ENCODE results near the gene HSPA4. TPM values are rescaled to one million over a fixed set of nuclear protein-coding genes. Genes with fewer than 3 reads are reported as not detected.
"Not testable (repeated sequence)": the region's sequence is repeated elsewhere in the genome, so short reads cannot be mapped to it uniquely, and the experiment has no call there.

The HSPA4 gene
- total RNA-seq, 2 donors from 2014 or later: 95.5 to 190 TPM

DNA sequence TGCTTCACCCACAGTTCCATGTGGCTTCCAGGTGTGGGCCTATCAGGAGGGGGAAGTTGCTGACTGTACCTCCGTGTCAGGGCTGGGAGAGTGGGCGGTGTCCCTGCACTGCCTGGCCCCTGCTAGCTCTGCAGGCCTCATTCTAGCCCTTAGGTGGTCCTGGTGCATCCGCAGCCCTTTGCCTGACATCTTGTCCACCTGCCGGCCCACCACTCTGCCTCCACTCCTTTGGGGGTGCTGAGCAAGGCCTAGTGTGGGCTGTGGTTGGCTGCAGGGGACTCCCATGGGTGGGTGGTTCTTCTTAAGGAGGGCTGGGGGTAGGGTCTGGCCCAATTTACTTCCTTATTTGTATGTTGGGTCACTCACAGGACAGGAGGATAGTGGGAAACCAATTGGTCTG is 66.9 kb downstream of the HSPA4 start:
- no peak for ATAC-seq (replicated peaks)
- Mint-ChIP-seq H3K27ac (no peak overlapping the region), H3K27me3 (no peaks in the 10 kb centered on the region)

DNA sequence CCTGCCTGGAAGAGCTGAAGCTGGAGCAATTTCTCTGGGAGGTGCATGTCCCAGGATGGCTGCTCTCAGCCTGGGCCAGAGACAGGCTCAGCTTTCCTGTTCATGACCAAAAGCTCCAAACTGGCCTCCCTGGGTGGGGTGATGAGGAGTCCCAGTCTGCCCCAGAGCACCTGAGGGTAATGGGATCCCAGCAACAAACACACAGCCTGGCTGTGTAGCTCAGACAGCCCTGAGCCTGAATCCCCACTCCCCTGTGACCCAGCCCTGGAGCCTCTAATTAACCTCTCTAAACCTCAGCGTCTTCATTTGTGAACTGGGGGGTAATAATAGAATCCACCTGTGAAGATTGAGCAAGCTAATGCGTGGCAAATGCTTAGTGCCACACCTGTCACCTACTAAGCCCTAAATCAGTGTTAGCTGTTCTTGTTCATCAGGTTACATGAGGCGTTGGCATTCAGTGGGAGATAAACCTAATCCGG is 67.5 kb downstream of the HSPA4 start:
- Mint-ChIP-seq H3K27ac (no peak overlapping the region), H3K36me3 (ENCODE audit: low read depth) (no peaks in the 10 kb centered on the region), H3K9me3 (no peaks in the 10 kb centered on the region), H3K4me1 (no peaks in the 10 kb centered on the region), H3K4me3 (no peak overlapping the region), H3K27me3 (no peaks in the 10 kb centered on the region)
- ATAC-seq (replicated peaks): no peak

More for the DNA sequence above, 66.9 kb downstream of the HSPA4 start:
- Mint-ChIP-seq H3K9me3 (no peaks in the 10 kb centered on the region), H3K36me3 (ENCODE audit: low read depth) (no peaks in the 10 kb centered on the region), H3K4me1 (peaks cover under 1% of the 10 kb centered on the region), H3K4me3 (no peak overlapping the region)

DNA sequence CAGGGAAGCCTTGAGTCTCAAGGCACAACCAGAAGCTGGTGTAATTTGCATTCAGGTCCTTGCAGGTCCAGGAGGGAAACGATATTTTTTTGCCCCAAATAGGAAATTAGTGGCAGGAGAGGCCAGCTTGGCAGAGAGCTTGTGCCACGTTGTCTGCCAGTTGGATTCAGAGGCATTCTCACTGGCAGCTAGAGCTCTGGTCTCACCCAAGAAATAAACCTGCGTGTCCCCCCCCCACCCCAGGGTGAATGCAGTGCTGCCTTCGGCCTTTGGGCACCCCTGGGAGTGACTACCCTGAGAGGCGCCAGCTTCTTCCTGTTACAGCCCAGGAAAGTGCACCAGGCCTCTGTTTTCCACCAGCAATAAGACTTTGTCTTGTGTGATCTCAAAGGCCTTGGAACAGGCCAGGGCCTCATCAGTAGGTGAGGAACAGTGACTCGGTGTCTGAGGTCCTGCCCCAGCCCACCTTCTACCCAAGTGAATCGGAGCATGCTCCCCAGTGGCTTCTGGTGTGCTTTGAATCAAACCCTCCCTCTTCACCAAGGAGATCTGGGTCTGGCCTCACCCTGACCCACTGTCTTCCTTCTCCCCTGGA is 68.4 kb downstream of the HSPA4 start:
- Mint-ChIP-seq H3K4me1 (no peaks in the 10 kb centered on the region), H3K27me3 (no peaks in the 10 kb centered on the region), H3K4me3 (no peak overlapping the region), H3K27ac (no peak overlapping the region), H3K36me3 (ENCODE audit: low read depth) (no peaks in the 10 kb centered on the region), H3K9me3 (no peaks in the 10 kb centered on the region)
- ATAC-seq (replicated peaks): no peak

DNA sequence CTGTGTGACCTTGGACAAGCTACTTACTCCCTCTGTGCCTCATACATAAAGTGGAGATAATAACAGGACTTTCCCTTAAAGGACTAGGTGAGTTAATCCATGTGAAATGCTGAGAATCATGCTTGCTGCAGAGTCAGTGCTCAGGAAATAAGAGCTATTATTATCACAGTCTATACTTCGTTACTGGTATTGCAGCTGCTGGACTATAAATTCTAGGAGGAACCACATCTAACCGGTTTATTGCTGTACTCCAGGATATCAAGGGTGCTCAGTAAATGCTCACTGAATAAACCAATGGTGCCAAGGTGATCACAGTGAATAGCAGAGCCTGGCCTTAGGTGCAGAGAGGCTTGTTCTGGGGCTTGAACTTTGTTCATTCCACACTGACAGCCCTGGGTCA is 69.3 kb downstream of the HSPA4 start:
- Mint-ChIP-seq H3K4me3 (no peak overlapping the region), H3K9me3 (no peaks in the 10 kb centered on the region), H3K27me3 (no peaks in the 10 kb centered on the region), H3K36me3 (ENCODE audit: low read depth) (no peaks in the 10 kb centered on the region), H3K4me1 (no peaks in the 10 kb centered on the region), H3K27ac (no peak overlapping the region)
- no peak for ATAC-seq (replicated peaks)

DNA sequence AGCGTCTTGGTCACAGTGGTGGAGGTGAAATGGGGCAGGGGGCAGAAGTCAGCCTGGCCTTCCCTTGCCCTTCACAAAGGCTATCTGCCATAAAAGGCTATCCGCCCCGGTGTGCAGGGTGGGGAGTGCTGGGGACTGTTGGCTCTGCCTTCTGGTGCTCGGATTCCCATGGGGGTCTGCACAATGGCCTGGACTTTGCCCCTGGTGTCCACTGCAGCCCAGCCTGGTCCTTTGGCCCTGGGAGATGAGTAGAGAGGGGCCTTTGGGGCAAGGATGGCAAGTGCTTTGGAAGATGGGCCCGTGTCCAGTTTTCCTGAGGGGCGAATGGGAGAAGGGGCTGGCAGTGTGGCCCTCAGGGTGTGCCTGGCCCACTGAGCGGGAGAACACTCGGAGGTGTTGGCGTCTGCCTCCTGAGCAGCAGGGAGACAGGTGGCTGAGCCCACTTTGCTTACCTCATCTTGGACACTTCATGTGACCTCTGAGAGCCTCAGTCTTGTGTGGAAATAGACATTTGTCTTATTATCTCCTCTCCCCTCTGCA is 69.9 kb downstream of the HSPA4 start:
- H3K27ac Mint-ChIP-seq: no peak overlapping the region
- no peaks in the 10 kb centered on the region for H3K9me3 Mint-ChIP-seq
- peaks cover 3% of the 10 kb centered on the region for H3K27me3 Mint-ChIP-seq
- no peaks in the 10 kb centered on the region for H3K36me3 Mint-ChIP-seq (ENCODE audit: low read depth)
- no peak for ATAC-seq (replicated peaks)
- H3K4me3 Mint-ChIP-seq: no peak overlapping the region
- no peaks in the 10 kb centered on the region for H3K4me1 Mint-ChIP-seq

DNA sequence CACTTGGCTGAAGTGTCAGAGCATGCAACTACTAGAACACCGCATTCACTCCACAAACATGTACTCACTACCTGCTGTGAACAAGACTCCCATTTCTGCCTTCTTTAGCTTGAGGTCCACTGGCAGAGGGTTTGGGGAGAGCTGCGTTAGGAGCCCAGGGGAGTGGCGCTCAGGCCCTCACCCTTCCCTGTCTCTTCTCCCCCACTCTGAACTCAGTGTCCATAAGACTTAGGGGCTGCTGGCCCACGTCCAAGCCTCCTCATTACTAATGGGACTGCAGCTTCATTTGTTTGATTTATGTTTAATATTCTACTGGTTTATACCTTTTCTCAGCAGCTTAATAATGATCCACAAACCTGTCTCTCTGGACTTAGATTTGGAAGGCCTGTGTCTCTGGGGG is 70.9 kb downstream of the HSPA4 start:
- ATAC-seq (replicated peaks): no peak
- Mint-ChIP-seq H3K27me3 (peaks cover 3% of the 10 kb centered on the region), H3K36me3 (ENCODE audit: low read depth) (no peaks in the 10 kb centered on the region), H3K27ac (no peak overlapping the region), H3K4me1 (no peaks in the 10 kb centered on the region), H3K9me3 (no peaks in the 10 kb centered on the region), H3K4me3 (no peak overlapping the region)

DNA sequence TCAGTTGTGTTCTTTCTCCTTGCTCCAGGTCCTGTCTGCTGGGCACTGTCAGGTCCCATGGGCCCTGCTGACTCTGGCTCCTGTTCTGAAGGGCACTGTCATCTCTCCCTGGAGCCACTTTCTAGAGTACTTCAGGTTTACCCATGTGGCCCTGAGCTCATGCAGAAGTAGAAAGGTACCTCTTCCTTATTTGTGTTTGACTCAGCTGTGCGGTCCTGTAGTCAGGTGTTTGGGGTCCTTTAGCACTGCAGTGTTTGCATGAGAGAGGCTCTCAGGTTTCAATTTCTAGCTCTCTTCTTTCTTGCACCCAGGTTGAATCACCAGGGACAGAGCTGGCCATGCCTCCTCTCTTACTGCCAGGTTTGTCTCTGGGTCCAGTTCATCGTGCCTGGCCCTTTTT is 71.5 kb downstream of the HSPA4 start:
- Mint-ChIP-seq H3K9me3 (no peaks in the 10 kb centered on the region), H3K36me3 (ENCODE audit: low read depth) (no peaks in the 10 kb centered on the region), H3K27ac (no peak overlapping the region), H3K4me3 (no peak overlapping the region), H3K4me1 (no peaks in the 10 kb centered on the region), H3K27me3 (peaks cover 3% of the 10 kb centered on the region)
- no peak for ATAC-seq (replicated peaks)

DNA sequence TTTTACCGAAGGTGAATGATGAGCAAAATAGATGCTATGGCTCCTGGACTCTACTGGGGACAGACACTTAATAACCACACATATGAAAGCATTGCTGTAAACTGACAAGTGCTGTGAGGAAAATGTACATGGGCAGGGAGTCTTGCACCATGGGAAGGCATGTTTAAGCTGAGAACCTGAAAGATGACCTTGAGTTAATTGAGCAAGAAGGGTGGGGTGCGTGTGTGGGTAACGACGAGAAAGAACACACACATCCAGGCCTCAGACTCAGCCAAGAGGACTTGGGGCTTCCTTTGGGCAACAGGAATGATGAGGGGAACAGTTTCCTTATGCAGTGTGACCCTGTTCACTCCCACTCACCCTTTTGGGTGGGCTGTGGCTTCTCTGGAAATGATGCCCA is 73.1 kb downstream of the HSPA4 start:
- ATAC-seq (replicated peaks): no peak
- Mint-ChIP-seq H3K4me3 (no peak overlapping the region), H3K4me1 (no peaks in the 10 kb centered on the region), H3K9me3 (no peaks in the 10 kb centered on the region), H3K27me3 (peaks cover 3% of the 10 kb centered on the region), H3K27ac (no peak overlapping the region), H3K36me3 (ENCODE audit: low read depth) (no peaks in the 10 kb centered on the region)

DNA sequence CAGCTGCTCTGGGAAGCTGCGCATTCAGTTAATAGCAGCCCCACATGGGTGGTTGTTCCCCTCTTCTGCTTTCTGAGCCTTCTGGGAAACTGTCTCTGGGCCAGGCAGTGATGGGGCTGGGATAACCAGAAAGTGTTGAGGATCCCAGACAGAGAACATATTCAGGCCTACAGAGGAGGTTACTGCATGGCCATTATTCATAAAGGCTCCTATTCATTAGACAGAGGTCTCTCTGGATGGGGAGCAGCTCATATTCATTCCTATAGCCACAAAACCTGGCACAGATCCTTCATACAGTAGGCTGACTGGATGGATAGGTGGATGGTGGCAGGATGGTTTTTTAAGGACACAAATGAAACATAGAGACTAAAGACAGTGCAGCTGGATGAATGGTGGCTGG is 76.3 kb downstream of the HSPA4 start:
- no peaks in the 10 kb centered on the region for H3K36me3 Mint-ChIP-seq (ENCODE audit: low read depth)
- ATAC-seq (replicated peaks): no peak
- H3K4me1 Mint-ChIP-seq: no peaks in the 10 kb centered on the region
- no peaks in the 10 kb centered on the region for H3K9me3 Mint-ChIP-seq
- H3K27ac Mint-ChIP-seq: no peak overlapping the region
- no peak overlapping the region for H3K4me3 Mint-ChIP-seq
- peaks cover 3% of the 10 kb centered on the region for H3K27me3 Mint-ChIP-seq

DNA sequence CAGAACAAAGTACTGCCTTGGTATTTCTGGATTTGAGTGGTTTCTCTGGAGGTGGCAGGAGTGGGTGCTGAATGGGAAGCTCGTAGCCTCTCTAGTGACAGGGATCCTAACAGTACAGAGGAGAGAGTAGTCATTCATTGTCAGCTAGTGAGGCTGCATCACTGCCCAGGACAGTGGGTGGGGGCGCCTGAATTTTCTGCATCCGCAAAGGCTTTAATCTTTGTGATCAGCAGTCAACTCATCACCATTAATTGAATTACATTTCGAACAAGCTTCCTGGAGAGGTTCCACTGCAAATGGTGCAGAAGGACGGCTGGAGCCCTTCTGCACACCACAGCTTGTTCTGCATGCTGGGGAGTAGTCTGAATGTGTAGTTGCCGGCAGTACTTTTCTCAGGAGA is 77.5 kb downstream of the HSPA4 start:
- no peak overlapping the region for H3K27ac Mint-ChIP-seq
- ATAC-seq (replicated peaks): no peak
- no peak overlapping the region for H3K4me3 Mint-ChIP-seq
- no peaks in the 10 kb centered on the region for H3K4me1 Mint-ChIP-seq
- no peaks in the 10 kb centered on the region for H3K9me3 Mint-ChIP-seq
- peaks cover 3% of the 10 kb centered on the region for H3K27me3 Mint-ChIP-seq
- H3K36me3 Mint-ChIP-seq (ENCODE audit: low read depth): no peaks in the 10 kb centered on the region

DNA sequence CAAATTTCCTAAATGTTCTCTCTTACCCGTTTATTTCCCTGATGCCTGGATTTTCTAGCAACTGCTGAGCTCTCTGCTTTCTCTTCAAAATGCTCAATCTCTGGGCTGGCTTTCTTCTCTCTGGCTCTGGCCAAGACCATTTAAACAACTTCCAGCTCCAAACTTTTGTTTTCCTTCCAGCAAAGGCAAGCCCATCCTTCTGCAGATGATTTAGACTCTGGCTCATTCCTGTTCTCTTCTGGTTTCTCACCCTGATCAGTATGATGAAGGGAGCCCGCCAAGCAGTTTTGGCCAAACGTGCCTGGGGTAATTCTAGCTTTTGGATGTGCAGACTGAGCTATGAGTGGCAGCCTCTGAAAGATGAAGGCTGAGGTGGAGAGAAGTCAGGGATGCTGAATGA is 78.1 kb downstream of the HSPA4 start:
- peaks cover 3% of the 10 kb centered on the region for H3K27me3 Mint-ChIP-seq
- ATAC-seq (replicated peaks): no peak
- H3K4me1 Mint-ChIP-seq: no peaks in the 10 kb centered on the region
- no peak overlapping the region for H3K27ac Mint-ChIP-seq
- H3K36me3 Mint-ChIP-seq (ENCODE audit: low read depth): no peaks in the 10 kb centered on the region
- H3K4me3 Mint-ChIP-seq: no peak overlapping the region
- H3K9me3 Mint-ChIP-seq: no peaks in the 10 kb centered on the region

DNA sequence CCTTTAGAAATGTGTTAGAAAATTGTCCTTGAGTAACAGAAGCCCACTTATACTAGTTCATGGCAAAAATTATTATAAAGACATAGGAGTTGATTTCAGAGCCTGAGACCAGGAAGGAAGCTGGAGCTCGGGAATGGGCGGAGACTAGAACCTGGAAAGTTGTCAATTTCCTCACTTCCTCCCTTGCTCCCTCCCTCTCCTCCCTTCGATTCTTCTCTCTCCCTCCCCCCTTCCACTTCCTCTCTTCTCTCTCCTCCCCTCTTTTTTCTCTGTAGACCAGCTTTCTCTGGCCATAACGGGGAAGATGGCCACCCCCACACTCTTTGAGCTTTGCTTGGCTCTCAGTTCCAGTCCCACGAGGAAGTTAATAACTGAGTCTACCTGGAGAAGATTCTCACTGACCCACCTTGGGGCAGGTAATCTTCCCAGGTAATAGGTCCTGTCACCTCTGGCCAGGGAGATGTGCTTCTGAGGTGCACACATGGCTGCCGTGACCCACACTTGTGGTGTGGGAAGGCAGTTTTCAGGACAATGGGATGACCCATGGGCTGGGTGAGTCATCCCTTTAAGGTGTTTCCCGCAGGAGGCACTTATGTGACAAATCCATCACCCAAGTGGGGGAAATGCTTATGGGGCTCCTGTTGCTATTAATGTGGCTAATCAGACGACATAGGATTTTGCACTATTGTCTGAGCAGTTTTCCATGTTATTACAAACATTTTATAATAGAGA is 78.7 kb downstream of the HSPA4 start:
- Mint-ChIP-seq H3K9me3 (no peaks in the 10 kb centered on the region), H3K4me3 (no peak overlapping the region), H3K4me1 (no peaks in the 10 kb centered on the region), H3K36me3 (ENCODE audit: low read depth) (no peaks in the 10 kb centered on the region), H3K27me3 (peaks cover 3% of the 10 kb centered on the region), H3K27ac (no peak overlapping the region)
- ATAC-seq (replicated peaks): no peak

DNA sequence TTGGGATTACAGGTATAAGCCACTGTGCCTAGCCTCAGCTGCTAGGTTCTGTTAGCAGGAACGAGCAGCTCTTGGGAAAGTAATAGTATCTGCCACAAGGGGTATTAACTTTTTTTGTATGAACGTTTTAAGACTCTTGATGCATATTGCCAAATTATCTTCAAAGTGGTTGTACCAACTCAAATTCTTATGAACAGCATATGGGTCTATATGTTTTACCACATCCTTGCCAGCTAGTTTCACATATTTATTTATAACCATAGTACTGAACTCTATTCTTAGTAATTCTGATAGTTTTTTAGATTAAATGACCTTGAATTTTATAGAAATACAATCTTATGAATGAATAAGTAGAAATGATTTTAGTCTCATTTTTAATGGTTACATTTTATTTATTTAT is 80.9 kb downstream of the HSPA4 start:
- Mint-ChIP-seq H3K9me3 (no peaks in the 10 kb centered on the region), H3K4me1 (no peaks in the 10 kb centered on the region), H3K36me3 (ENCODE audit: low read depth) (no peaks in the 10 kb centered on the region), H3K4me3 (no peak overlapping the region), H3K27ac (no peak overlapping the region), H3K27me3 (no peaks in the 10 kb centered on the region)
- ATAC-seq (replicated peaks): no peak

DNA sequence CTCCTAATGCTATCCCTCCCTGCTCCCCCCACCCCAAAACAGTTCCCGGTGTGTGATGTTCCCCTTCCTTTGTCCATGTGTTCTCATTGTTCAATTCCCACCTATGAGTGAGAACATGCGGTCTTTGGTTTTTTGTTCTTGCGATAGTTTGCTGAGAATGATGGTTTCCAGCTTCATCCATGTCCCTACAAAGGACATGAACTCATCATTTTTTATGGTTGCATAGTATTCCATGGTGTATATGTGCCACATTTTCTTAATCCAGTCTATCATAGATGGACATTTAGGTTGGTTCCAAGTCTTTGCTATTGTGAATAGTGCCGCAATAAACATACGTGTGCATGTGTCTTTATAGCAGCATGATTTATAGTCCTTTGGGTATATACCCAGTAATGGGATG is 81.4 kb downstream of the HSPA4 start:
- not testable (repeated sequence) for H3K4me1 Mint-ChIP-seq

DNA sequence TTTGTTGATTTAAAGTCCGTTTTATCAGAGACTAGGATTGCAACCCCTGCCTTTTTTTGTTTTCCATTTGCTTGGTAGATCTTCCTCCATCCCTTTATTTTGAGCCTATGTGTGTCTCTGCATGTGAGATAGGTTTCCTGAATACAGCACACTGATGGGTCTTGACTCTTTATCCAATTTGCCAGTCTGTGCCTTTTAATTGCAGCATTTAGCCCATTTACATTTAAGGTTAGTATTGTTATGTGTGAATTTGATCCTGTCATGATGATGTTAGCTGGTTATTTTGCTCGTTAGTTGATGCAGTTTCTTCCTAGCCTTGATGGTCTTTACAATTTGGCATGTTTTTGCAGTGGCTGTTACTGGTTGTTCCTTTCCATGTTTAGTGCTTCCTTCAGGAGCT is 85.1 kb downstream of the HSPA4 start:
- H3K9me3 Mint-ChIP-seq; H3K36me3 Mint-ChIP-seq (ENCODE audit: low read depth); ATAC-seq (replicated peaks); H3K27me3 Mint-ChIP-seq; H3K4me3 Mint-ChIP-seq; H3K4me1 Mint-ChIP-seq; H3K27ac Mint-ChIP-seq: not testable (repeated sequence)

More for the DNA sequence above, 81.4 kb downstream of the HSPA4 start:
- not testable (repeated sequence) for H3K27ac Mint-ChIP-seq; H3K27me3 Mint-ChIP-seq; H3K4me3 Mint-ChIP-seq; ATAC-seq (replicated peaks); H3K9me3 Mint-ChIP-seq; H3K36me3 Mint-ChIP-seq (ENCODE audit: low read depth)
